ENCODE data around the gene MVP.

DNA sequence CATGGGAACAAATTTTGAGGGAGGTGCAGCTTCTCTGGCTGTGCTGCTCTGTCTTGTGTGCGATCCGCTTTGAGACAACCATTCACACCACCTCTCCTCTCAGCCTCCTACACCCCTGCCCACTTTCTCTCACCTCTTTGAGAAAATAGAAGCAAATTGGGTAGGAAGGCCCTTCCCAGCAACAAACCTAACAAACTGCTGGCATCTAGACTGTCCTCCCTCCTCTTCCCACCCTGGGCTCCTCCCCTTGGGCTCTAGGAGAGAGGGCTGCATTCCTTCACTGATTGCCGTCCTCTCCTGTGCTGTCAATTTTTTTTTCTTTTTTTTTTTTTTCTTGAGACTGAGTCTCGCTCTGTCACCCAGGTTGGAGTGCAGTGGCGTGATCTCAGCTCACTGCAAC lies 29.2 kb downstream of the MVP start:
- TF ChIP-seq EZH2 (IDR thresholded peaks at IDR 0.05; ENCODE audit: borderline replicate concordance) (no peak), CTCF (IDR thresholded peaks at IDR 0.05; ENCODE audit: poor library complexity) (no peak)
